Measurements from ENCODE around the gene KCNK15. TPM values are rescaled to one million over a fixed set of nuclear protein-coding genes. Genes with fewer than 3 reads are reported as not detected.
A peak's percentile ranks its signal among the peaks of the same experiment; 100 is the strongest.

Gene KCNK15
- total RNA-seq, 1 experiment from 2014 or later, result 0.33 TPM

DNA sequence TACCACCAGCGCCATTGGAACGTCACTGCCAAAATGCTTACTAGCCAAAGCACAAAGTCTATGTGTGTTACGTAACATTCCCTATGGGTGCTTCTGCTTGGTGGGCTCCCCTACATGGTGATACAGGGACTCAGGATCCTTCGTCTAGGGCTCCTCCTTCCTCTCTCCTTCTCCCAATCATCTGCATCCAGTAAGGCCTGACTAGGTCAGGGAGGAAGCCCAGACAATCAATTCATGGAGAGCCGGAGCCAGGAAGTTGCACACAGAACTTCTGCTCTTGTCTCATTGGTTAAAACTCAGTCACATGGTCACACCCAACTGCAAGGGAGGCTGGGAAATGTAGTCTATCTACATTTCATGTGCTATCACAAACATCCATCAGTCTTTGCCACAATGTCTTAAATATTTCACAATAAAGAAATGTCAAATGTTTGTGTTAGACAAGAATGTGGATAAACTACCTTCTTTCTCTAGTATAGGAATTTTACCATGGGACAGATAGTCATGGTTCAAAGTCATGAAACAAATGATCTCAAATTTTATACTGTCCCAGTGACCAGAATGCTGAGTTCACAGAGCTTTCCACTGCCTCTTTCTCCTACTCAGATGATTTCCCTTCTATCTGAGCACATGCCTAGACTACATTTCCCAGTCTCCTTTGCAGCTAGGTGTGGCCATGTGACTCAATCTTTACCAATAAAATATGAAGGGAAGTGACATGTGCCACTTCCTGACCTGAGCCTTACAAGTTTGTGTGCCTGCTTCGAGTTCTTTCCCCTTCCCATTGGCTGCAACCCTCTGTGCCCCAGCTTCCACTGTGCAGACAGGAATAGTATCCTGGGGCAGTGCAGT, 9.3 kb upstream of the KCNK15 start:
- Histone ChIP-seq H3K27ac (ENCODE audit: insufficient read length, low read depth, low read length) (no peak overlapping the region), H3K23ac (ENCODE audit: insufficient read length, low read depth, low read length) (no peak overlapping the region), H2AK5ac (ENCODE audit: insufficient read length, low read length) (no peak overlapping the region), H2BK12ac (ENCODE audit: insufficient read length, low read depth, low read length) (no peak overlapping the region), H3K4me2 (ENCODE audit: insufficient read depth, insufficient read length, low read length) (peak overlapping the region; percentile 2), H4K91ac (ENCODE audit: insufficient read length, low read depth, low read length) (no peak overlapping the region), H3K18ac (ENCODE audit: insufficient read length, low read depth, low read length) (no peak overlapping the region), H2BK15ac (ENCODE audit: low read depth, low read length) (no peak overlapping the region), H3K9me3 (ENCODE audit: control insufficient read depth, low read depth, low read length) (no peaks in the 10 kb centered on the region), H3K4ac (ENCODE audit: low read depth, low read length) (no peak overlapping the region), H3T11ph (ENCODE audit: low read length) (no peak overlapping the region), H4K8ac (replicated peaks; ENCODE audit: insufficient read length, low read depth, low read length) (no peak overlapping the region), H3K27me3 (ENCODE audit: insufficient read depth, low read length) (no peaks in the 10 kb centered on the region), H2BK20ac (ENCODE audit: low read depth, low read length, poor library complexity, severe bottlenecking) (no peak overlapping the region), H3K4me1 (ENCODE audit: insufficient read depth, low read length) (no peaks in the 10 kb centered on the region), H3K9ac (ENCODE audit: extremely low read depth, insufficient read length, low read length) (no peak overlapping the region), H3K23me2 (ENCODE audit: insufficient read length, low read depth, low read length, poor library complexity, severe bottlenecking) (no peaks in the 10 kb centered on the region), H4K5ac (ENCODE audit: insufficient read length, low read depth, low read length) (no peak overlapping the region), H4K20me1 (ENCODE audit: control insufficient read depth, insufficient read depth, insufficient read length) (no peaks in the 10 kb centered on the region), H3K79me2 (ENCODE audit: insufficient read depth, low read length) (no peaks in the 10 kb centered on the region), H3K14ac (ENCODE audit: insufficient read depth, low read length) (no peak overlapping the region), H3K79me1 (ENCODE audit: insufficient read depth, low read depth, low read length, poor library complexity, severe bottlenecking) (no peaks in the 10 kb centered on the region), H2BK120ac (ENCODE audit: low read depth, low read length, poor library complexity, severe bottlenecking) (no peak overlapping the region), H2BK5ac (ENCODE audit: insufficient read length, low read length) (no peak overlapping the region), H3K56ac (ENCODE audit: insufficient read length, low read depth, low read length) (no peak overlapping the region), H2AFZ (ENCODE audit: low read length) (no peak overlapping the region)
- H3K4me1 Mint-ChIP-seq, result peaks cover 19 to 31% of the 10 kb centered on the region in 2 experiments
- peaks cover 9% of the 10 kb centered on the region for H3K27me3 Mint-ChIP-seq (ENCODE audit: low read depth)
- TF ChIP-seq, protein P1, sequence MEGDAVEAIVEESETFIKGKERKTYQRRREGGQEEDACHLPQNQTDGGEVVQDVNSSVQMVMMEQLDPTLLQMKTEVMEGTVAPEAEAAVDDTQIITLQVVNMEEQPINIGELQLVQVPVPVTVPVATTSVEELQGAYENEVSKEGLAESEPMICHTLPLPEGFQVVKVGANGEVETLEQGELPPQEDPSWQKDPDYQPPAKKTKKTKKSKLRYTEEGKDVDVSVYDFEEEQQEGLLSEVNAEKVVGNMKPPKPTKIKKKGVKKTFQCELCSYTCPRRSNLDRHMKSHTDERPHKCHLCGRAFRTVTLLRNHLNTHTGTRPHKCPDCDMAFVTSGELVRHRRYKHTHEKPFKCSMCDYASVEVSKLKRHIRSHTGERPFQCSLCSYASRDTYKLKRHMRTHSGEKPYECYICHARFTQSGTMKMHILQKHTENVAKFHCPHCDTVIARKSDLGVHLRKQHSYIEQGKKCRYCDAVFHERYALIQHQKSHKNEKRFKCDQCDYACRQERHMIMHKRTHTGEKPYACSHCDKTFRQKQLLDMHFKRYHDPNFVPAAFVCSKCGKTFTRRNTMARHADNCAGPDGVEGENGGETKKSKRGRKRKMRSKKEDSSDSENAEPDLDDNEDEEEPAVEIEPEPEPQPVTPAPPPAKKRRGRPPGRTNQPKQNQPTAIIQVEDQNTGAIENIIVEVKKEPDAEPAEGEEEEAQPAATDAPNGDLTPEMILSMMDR (conservative IDR thresholded peaks at IDR 0.05), result peak; percentile 37; the same call in 1 of the 3 replicates
- no peak overlapping the region for H3K4me3 Mint-ChIP-seq
- peak; percentile 92 for DNase-seq
- H3K9me3 Mint-ChIP-seq, result no peaks in the 10 kb centered on the region; a peak in 1 of 5 replicates
- no CpG with 5 or more reads among the region's 6 CpGs for WGBS (ENCODE audit: extremely low coverage, insufficient read length, low lambda C conversion rate)
- peak overlapping the region; percentile 20 to 79 (median 76); a peak in 4 of 7 replicates for H3K27ac Mint-ChIP-seq
- H3K36me3 Mint-ChIP-seq (ENCODE audit: insufficient read depth in 1 of 3, low read depth in 3 of 3), result peaks cover 2 to 4% (median 2%) of the 10 kb centered on the region in 3 experiments; a peak in 2 of 7 replicates
